ENCODE measurements around the gene FXN.

GRCh38 chr9:69045821-69046220 is 10.3 kb downstream of the FXN start:
- TF ChIP-seq CTCF (IDR thresholded peaks at IDR 0.05) (no peak), POLR2A (IDR thresholded peaks at IDR 0.05) (no peak)
